SU-DHL-6 (cell line): ENCODE data around the gene PLXND1.

Experiments used
- EZH2phosphoT487 ChIP-seq: fragments of 200-600 bp; sonication (generic), shearing (Covaris generic); conservative IDR thresholded peaks from 2 replicates; pipeline ENCODE4 v1.6.1; 2018; ENCODE audit warnings: mild to moderate bottlenecking, antibody characterized with exemption, low read length, moderate library complexity, mixed read lengths
- TF ChIP-seq, protein P1 (sequence below): fragments of 200-600 bp; sonication (generic); IDR thresholded peaks from one replicate; pipeline ENCODE4 v1.5.1; 2017; ENCODE audit warnings: antibody characterized with exemption, mild to moderate bottlenecking, low read length, moderate library complexity; ENCODE audit not compliant: insufficient read depth, poor library complexity, severe bottlenecking

DNA sequence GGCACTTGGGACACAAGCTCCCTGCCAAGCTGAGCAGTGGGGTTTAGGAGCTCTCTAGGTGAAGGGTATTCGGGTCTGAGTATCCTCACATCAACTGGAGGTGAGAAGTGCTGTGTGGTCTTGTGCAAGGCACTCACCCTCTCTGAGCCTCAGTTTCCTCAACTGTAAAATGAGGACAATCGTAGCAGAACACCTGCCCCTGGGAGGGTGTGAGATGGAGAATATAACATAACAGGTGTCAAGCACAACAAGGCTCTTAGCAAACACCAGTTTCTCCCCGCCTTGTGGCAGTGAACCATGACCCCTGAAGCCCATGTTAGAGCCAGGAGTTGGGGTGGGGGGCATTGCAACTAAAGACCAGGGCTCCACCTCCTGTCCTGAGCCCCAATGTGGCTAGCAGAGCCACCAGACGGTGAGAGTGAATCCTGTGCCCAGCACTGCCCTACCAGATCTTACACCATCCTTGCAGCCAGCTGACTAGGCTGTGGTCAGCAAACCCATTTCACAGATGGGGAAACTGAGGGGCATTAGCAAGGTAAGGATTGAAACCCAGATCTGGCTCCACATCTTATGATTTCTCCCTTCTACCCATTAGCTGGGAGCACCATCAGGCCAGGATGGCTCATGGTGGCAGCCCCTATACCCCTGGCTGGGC lies 2.6 kb upstream of the PLXND1 start:
- TF ChIP-seq, protein P1, sequence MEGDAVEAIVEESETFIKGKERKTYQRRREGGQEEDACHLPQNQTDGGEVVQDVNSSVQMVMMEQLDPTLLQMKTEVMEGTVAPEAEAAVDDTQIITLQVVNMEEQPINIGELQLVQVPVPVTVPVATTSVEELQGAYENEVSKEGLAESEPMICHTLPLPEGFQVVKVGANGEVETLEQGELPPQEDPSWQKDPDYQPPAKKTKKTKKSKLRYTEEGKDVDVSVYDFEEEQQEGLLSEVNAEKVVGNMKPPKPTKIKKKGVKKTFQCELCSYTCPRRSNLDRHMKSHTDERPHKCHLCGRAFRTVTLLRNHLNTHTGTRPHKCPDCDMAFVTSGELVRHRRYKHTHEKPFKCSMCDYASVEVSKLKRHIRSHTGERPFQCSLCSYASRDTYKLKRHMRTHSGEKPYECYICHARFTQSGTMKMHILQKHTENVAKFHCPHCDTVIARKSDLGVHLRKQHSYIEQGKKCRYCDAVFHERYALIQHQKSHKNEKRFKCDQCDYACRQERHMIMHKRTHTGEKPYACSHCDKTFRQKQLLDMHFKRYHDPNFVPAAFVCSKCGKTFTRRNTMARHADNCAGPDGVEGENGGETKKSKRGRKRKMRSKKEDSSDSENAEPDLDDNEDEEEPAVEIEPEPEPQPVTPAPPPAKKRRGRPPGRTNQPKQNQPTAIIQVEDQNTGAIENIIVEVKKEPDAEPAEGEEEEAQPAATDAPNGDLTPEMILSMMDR: no peak
- TF ChIP-seq EZH2phosphoT487: no peak
